Mammary epithelial cell (primary cell): ENCODE data around the gene UPK2.

ENCODE experiments used
- EZH2 ChIP-seq: IDR thresholded peaks from 2 replicates; pipeline ENCODE4 v1.6.1; 2012; ENCODE audit warnings: low read length, inconsistent platforms, borderline replicate concordance
- TF ChIP-seq, protein P1 (sequence below), 2 donors: IDR thresholded peaks in 1 of 2; conservative IDR thresholded peaks in 1 of 2; 2 replicates each; pipeline ENCODE4 v1.5.1; 2011 to 2012; ENCODE audit warnings: inconsistent platforms in 2 of 2, low read length in 2 of 2, mild to moderate bottlenecking in 2 of 2, control low read depth in 1 of 2, low read depth in 1 of 2; ENCODE audit not compliant: insufficient read depth in 1 of 2; ENCODE audit errors: extremely low read depth in 1 of 2

DNA sequence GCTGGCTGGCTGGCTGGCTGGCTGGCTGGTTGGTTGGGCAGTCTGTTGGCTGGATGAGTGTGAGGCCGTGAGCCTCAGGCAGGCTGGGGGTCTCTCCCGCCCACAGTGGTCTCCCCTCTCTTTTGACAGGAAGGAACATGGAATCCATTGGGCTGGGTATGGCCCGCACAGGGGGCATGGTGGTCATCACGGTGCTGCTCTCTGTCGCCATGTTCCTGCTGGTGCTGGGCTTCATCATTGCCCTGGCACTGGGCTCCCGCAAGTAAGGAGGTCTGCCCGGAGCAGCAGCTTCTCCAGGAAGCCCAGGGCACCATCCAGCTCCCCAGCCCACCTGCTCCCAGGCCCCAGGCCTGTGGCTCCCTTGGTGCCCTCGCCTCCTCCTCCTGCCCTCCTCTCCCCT is 1.9 kb downstream of the UPK2 start:
- TF ChIP-seq, protein P1, sequence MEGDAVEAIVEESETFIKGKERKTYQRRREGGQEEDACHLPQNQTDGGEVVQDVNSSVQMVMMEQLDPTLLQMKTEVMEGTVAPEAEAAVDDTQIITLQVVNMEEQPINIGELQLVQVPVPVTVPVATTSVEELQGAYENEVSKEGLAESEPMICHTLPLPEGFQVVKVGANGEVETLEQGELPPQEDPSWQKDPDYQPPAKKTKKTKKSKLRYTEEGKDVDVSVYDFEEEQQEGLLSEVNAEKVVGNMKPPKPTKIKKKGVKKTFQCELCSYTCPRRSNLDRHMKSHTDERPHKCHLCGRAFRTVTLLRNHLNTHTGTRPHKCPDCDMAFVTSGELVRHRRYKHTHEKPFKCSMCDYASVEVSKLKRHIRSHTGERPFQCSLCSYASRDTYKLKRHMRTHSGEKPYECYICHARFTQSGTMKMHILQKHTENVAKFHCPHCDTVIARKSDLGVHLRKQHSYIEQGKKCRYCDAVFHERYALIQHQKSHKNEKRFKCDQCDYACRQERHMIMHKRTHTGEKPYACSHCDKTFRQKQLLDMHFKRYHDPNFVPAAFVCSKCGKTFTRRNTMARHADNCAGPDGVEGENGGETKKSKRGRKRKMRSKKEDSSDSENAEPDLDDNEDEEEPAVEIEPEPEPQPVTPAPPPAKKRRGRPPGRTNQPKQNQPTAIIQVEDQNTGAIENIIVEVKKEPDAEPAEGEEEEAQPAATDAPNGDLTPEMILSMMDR (conservative IDR thresholded peaks at IDR 0.05 in 1 of 2, IDR thresholded peaks at IDR 0.05 in 1 of 2; ENCODE audit: extremely low read depth in 1 of 2, insufficient read depth in 1 of 2, low read depth in 1 of 2, low read length in 2 of 2) = no peak
- TF ChIP-seq EZH2 = no peak
